Measurements from ENCODE around the gene CFAP43. TPM values are rescaled to one million over a fixed set of nuclear protein-coding genes. Genes with fewer than 3 reads are reported as not detected.

Gene CFAP43
- total and polyA plus RNA-seq, 9 of the 15 experiments (the other 6 are each of a cell fraction or from before 2014, with no cell fraction given), result 0.07 to 0.86 (median 0.11) TPM; not detected in 1

GRCh38 chr10:104232613-104233102 is 494 bp upstream of the CFAP43 start (continued):
- TF ChIP-seq ARID4B (CRISPR knock-in tag; IDR thresholded peaks at IDR 0.05) (no peak), IFI16 (CRISPR knock-in tag; IDR thresholded peaks at IDR 0.05) (no peak), SETDB1 (IDR thresholded peaks at IDR 0.05; ENCODE audit: low read length) (no peak), EZH2 (IDR thresholded peaks at IDR 0.05; ENCODE audit: borderline replicate concordance, low read depth, low read length) (no peak), CHD1 (IDR thresholded peaks at IDR 0.05; ENCODE audit: low read length) (no peak), ZNF76 (CRISPR knock-in tag; IDR thresholded peaks at IDR 0.05; ENCODE audit: borderline replicate concordance) (no peak), C11orf30 (IDR thresholded peaks at IDR 0.05; ENCODE audit: low read depth) (no peak), TCF3 (CRISPR knock-in tag; IDR thresholded peaks at IDR 0.05) (no peak), NR0B1 (IDR thresholded peaks at IDR 0.05; ENCODE audit: partially characterized antibody) (no peak), TRIM24 (IDR thresholded peaks at IDR 0.05) (no peak)
